Tibial nerve (tissue), 3 donors: Measurements from ENCODE around the gene ARID5B.

ENCODE experiments used
- POLR2A ChIP-seq, 2 donors: fragments of 450-650 bp; IDR thresholded peaks; one replicate each; pipeline ENCODE4 v1.6.1; 2017; ENCODE audit warnings: antibody characterized with exemption in 2 of 2, mild to moderate bottlenecking in 2 of 2, moderate library complexity in 2 of 2
- TF ChIP-seq, protein P1 (sequence below), 5 experiments: fragments of 200-600 bp in 3 of 5; fragments of 450-650 bp in 2 of 5; sonication (generic) in 3 of 5; IDR thresholded peaks; one replicate each; pipeline ENCODE4 v1.5.1; 2016 to 2019; ENCODE audit warnings: antibody characterized with exemption in 5 of 5, mild to moderate bottlenecking in 3 of 5, moderate library complexity in 2 of 5

DNA sequence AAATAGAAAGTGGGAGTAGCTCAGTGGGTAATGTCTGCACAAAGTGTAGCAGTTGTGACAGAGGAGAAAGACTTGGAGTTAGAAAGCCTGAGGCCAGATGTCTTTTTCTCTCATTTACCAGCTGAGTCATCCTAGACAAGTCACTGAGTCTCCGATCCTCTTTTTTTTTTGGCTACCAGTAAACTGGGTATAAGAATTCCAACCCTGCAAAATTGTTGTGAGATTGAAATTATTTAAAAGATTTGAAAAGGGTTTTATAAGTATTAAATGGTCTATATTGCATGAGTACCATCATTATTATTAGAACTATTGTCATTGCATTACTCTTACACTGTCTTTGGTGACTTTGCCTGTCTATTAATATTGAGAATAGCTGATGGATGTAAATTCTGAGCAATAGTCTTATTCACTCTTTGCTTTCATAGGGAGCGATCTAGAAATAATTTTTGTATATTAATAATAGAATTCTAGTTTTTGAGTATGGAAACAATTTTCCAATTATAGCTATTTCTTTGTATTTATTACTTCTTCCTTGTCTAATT lies 74.0 kb downstream of the ARID5B start:
- TF ChIP-seq, protein P1, sequence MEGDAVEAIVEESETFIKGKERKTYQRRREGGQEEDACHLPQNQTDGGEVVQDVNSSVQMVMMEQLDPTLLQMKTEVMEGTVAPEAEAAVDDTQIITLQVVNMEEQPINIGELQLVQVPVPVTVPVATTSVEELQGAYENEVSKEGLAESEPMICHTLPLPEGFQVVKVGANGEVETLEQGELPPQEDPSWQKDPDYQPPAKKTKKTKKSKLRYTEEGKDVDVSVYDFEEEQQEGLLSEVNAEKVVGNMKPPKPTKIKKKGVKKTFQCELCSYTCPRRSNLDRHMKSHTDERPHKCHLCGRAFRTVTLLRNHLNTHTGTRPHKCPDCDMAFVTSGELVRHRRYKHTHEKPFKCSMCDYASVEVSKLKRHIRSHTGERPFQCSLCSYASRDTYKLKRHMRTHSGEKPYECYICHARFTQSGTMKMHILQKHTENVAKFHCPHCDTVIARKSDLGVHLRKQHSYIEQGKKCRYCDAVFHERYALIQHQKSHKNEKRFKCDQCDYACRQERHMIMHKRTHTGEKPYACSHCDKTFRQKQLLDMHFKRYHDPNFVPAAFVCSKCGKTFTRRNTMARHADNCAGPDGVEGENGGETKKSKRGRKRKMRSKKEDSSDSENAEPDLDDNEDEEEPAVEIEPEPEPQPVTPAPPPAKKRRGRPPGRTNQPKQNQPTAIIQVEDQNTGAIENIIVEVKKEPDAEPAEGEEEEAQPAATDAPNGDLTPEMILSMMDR (IDR thresholded peaks at IDR 0.05): no peak
- TF ChIP-seq POLR2A (IDR thresholded peaks at IDR 0.05): no peak
